RPMI8226 (cell line): ENCODE measurements around the gene NCOA4.
"Not testable (repeated sequence)": the region's sequence is repeated elsewhere in the genome, so short reads cannot be mapped to it uniquely, and the experiment has no call there.

ENCODE experiments used
- DNase-seq: peaks from one replicate; pipeline ENCODE4 v3.0.0-alpha.2; 2015

NCOA4 gene

DNA sequence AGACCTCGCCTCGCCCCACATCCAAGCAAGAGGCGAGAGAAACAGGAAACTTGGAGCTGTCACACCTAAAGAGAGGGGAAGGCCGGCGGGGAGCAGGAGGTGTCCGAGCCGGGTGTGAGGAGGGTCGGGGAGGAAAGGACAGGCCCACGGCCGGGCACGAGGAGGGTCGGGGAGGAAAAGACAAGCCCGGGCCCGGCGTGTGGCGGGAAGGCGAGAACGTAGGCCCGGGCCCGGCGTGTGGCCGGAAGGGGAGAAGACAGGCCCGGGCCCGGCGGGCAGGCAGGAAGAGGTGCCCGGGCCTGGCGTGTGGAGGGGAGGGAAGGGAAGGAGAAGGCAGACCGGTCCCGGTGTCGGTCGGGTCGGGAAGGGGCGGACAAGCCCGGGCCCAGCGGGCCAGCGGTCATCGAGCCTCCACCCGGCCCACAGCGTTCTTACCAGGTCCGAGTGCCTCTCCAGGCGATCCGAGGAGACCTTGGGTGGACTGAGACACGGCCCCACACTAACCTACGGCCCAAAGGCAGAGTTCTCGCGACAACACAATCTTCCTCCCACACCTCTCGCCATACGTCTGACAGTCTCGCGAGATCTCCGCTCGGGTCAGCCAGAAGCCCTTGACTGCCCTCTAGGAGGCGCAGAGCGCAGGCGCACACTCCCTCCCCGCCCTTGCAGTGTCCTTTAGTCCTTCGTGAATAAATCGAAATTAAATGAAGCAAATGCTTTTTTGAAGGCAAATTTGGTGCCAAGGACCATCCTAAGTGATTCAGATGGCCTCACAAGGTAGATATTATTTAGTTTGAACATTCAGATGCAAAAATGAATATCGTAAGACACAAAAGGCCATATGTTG lies at the start of gene NCOA4:
Gene NCOA4, minus strand, starts transcription at position 533 of the 847 bp plus-strand sequence. CDS start 13,943 bp downstream, outside the sequence.
- DNase-seq: peak; percentile 96

DNA sequence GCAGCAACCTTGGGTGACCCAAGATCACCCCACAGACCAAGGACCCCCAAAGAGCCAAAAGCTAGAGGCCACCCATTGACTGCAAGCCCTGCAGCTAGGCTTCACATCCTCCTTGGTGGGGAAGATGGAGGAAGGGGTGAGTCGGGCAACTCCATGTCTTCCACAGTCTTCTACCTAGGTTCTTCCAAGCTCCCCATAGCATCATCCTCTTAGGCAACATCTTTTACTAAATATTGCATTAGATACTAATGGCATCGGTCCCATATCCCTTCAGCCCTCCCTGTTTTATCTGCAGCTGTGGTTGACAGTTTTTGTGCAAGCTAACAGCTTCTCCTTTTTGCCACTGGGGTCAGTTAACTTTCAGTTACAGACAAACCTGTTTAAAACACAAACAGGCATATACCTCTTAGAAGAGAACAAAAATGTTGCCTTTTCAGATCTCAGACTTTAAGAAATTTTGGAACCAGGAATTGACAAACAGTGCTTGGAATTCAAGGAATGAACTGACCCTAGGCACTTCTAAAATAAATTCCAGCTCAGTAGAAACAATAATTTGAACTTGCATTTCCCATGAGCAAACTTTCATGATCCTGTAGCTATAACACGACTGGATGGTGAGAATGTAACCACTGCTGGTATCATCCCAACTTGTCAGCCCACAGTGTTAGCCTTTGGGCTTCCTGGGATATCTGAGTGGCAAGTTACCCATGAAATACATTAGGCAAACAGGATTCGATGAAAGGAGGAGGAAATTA lies 49.6 kb upstream of the NCOA4 start:
- DNase-seq: peak; percentile 35

DNA sequence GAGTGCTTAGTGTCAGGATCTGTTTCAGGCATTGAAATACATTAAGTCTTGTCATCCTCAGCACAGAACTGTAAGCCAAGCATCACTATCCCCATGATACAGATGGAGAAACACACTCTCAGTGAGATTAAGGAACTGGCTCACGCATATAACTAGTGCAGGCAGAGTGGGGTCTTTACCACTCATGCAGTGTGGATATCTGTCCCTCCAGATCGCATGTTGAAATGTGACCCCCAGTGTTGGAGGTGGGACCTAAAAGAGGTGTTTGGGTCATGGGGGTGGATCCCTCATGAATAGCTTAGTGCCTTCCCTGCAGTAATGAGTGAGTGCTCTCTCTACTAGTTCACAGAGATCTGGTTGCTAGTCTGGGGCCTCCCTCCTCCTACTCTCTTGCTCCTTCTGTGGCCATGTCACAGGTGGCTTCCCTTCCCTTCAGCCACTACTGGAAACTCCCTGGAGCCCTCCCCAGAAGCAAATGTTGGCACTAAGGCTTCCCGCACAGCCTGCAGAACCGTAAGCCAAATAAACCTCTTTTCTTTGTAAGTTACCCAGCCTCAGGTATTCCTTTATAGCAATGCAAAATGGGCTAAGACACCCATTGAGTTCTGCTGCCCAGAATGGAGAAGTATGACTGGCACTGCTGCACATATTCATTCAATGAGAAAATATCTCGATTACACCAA lies 47.4 kb upstream of the NCOA4 start:
- DNase-seq: no peak

DNA sequence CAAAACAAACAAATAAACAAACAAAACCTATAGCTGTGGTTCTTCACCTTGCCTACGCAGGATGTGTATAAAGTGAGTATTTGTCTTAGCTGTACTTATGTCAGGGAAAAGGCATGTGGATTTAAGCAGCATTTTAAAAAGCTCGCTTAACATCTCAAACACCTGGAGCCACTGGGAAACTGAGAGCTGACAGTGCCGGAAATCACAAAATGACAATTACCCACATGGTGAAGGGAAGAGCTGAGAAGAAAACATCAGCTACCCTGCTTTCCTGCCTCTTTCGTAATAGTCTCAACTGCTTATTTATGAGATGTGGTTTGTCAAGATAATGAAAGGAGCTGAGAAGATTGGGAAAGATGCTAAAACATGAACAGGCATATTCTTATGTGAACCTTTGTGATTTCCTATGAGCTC lies 46.7 kb upstream of the NCOA4 start:
- DNase-seq: no peak

- no peak for DNase-seq
These were observed 45.4 kb upstream of the NCOA4 start for GRCh38 chr10:46075869-46076268.

- no peak for DNase-seq
These were observed 43.9 kb upstream of the NCOA4 start for GRCh38 chr10:46074196-46074946.

GRCh38 chr10:46073564-46073963 lies 43.1 kb upstream of the NCOA4 start:
- DNase-seq: no peak

DNA sequence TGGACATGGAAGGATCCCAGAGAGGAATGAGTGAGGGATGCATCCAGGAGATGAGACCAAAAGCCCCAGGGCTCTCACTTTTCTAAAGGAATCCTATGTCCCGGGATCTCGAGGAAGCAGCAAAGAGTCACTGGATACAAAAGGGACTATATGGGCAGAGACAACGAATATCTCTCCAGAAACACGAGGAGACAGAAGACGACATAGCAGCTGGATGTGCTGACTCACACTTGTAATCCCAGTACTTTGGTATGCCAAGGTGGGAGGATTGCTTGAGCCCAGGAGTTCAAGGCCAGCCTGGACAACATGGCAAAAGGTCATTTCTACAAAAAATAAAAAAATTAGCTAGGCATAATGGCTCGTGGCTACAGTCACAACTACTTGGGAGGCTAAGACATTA lies 40.3 kb upstream of the NCOA4 start:
- no peak for DNase-seq

- no peak for DNase-seq
These were observed 39.5 kb upstream of the NCOA4 start for GRCh38 chr10:46069771-46070463.

DNA sequence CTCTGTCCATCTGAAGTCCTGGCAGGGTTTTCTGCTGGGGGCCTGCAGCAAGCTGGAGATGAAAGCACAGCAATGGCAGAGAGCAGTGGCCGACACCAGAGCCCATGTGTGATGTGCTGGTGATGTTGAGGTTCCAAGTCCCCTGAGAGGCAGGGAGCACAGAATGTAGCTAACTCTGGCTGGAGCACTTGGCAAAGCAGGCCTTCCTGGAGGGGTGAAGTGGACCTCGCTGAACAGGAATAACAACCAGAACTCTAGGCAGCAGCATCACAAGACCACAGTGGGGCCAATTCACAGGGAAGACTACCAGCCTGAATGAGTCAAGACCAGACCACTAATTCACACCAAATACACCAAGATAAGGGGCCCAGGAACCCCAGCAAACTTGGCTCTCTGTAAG lies 38.5 kb upstream of the NCOA4 start:
- no peak for DNase-seq

DNA sequence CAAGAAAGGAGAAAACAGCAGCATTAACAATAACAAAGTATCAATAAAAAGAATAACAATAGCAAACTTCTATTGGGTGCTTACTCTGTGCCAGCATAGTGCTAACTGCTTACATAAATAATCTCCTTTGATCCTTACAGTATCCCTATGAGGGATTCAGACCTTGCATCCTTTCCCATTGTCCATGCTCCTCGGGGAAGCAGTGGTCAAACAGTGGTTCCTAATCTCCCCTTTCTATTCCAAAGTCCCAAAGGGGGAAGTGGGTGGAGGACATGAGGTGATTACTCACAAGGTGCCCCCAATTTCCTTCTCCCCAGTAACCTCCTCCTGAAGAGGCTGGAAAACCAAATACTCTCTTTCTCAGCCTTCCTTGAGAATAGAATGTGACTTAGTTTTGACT lies 37.7 kb upstream of the NCOA4 start:
- DNase-seq: no peak

GRCh38 chr10:46064269-46064817 lies 33.9 kb upstream of the NCOA4 start:
- no peak for DNase-seq

DNA sequence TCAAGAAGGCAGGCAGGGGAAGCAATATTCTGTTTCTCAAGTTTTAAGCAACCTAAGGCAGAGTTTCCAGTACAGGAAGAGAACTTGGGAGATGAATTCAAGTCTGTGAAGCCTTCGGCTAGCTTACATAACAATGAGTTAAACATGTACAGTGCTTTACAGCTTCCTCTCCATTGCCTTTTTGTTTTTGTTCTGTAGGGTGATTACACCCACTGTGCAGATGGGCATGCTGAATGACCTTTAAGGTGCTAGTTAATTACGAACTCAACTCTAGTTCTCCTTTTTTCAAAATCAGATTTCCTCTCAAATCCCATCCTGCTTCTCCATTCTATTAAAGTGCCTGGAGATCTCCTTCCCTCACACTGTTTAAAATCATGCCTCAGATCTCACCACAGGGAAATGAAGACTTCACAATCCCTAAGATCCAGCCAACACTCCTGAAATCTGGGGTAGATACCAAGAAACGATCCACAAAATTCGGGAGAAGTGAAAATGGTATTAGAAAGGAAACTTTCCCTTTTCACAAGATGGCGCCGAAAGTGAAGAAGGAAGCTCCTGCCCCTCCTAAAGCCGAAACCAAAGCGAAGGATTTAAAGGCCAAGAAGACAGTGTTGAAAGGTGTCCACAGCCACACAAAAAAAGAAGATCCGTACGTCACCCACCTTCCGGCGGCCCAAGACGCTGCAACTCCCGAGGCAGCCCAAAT lies 32.5 kb upstream of the NCOA4 start:
- DNase-seq: no peak

- DNase-seq: no peak
These were observed 30.3 kb upstream of the NCOA4 start for GRCh38 chr10:46060706-46061105.

DNA sequence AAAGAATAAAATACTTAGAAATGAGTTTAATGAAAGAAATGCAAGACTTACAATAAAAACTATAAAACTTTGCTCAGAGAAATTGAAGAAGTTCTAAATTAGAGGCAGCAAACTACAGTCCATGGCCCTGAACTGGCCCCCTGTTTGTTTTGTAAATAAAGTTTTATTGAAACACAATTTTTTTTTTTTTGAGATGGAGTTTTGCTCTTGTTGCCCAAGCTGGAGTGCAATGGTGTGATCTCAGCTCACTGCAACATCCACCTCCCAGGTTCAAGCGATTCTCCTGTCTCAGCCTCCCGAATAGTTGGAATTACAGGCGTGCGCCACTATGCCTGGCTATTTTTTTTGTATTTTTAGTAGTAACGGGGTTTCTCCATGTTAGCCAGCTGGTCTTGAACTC lies 27.5 kb upstream of the NCOA4 start:
- not testable (repeated sequence) for DNase-seq

- no peak for DNase-seq
These were observed 26.6 kb upstream of the NCOA4 start for GRCh38 chr10:46057038-46057437.

- DNase-seq: no peak
These were observed 25.3 kb upstream of the NCOA4 start for GRCh38 chr10:46055771-46056170.

GRCh38 chr10:46053534-46054434 lies 23.4 kb upstream of the NCOA4 start:
- DNase-seq: no peak

DNA sequence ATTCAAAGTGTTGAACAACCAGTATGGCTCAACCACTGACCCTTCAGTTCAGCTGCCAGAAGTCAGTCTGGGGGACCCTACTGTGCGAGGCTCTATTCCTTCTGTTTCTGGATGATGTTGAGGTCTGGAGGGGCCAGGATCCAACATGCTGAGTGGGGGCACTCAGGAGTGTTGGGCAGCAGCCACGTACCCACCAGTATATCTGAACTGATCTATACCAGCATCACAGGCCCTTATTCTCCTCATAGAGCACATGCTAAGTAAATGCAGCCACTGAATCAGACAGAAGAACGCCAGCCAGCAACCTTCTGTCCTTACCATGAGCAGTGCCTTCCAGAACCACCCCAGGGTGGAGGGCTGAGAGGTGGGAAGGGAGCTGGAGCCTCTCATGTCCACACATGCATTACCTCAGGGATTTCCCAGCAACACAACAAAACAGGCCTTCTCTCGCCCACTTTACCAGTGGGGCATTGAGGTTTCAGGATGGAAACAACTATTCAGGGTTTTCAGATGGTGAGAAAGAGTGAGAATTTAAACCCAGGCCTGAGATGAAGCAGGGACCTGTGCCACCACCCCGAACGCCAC lies 22.5 kb upstream of the NCOA4 start:
- no peak for DNase-seq
